Measurements from ENCODE around the gene CBX6. TPM values are rescaled to one million over a fixed set of nuclear protein-coding genes. Genes with fewer than 3 reads are reported as not detected.

Gene CBX6
- total RNA-seq, 1 experiment from 2014 or later, result 31.4 TPM

GRCh38 chr22:38823076-38823475, 48.9 kb downstream of the CBX6 start:
- Histone ChIP-seq H2BK5ac (ENCODE audit: insufficient read length, low read length) (no peak overlapping the region), H3K79me1 (ENCODE audit: insufficient read depth, low read depth, low read length, poor library complexity, severe bottlenecking) (no peaks in the 10 kb centered on the region), H4K5ac (ENCODE audit: insufficient read length, low read depth, low read length) (no peak overlapping the region), H3K9ac (ENCODE audit: extremely low read depth, insufficient read length, low read length) (no peak overlapping the region), H3K14ac (ENCODE audit: insufficient read depth, low read length) (no peak overlapping the region), H3K4me2 (ENCODE audit: insufficient read depth, insufficient read length, low read length) (no peak overlapping the region), H3K79me2 (ENCODE audit: insufficient read depth, low read length) (no peaks in the 10 kb centered on the region), H3K27ac (ENCODE audit: insufficient read length, low read depth, low read length) (no peak overlapping the region), H4K8ac (replicated peaks; ENCODE audit: insufficient read length, low read depth, low read length) (no peak overlapping the region), H3T11ph (ENCODE audit: low read length) (no peak overlapping the region), H3K18ac (ENCODE audit: insufficient read length, low read depth, low read length) (no peak overlapping the region), H3K4ac (ENCODE audit: low read depth, low read length) (no peak overlapping the region), H2BK12ac (ENCODE audit: insufficient read length, low read depth, low read length) (no peak overlapping the region), H3K4me1 (ENCODE audit: insufficient read depth, low read length) (no peaks in the 10 kb centered on the region), H2BK20ac (ENCODE audit: low read depth, low read length, poor library complexity, severe bottlenecking) (no peak overlapping the region), H2BK15ac (ENCODE audit: low read depth, low read length) (no peak overlapping the region), H4K91ac (ENCODE audit: insufficient read length, low read depth, low read length) (no peak overlapping the region), H3K56ac (ENCODE audit: insufficient read length, low read depth, low read length) (no peak overlapping the region), H3K23me2 (ENCODE audit: insufficient read length, low read depth, low read length, poor library complexity, severe bottlenecking) (no peaks in the 10 kb centered on the region), H3K27me3 (ENCODE audit: insufficient read depth, low read length) (no peaks in the 10 kb centered on the region), H3K9me3 (ENCODE audit: control insufficient read depth, low read depth, low read length) (no peaks in the 10 kb centered on the region), H2AFZ (ENCODE audit: low read length) (no peak overlapping the region), H3K23ac (ENCODE audit: insufficient read length, low read depth, low read length) (no peak overlapping the region), H2BK120ac (ENCODE audit: low read depth, low read length, poor library complexity, severe bottlenecking) (no peak overlapping the region), H4K20me1 (ENCODE audit: control insufficient read depth, insufficient read depth, insufficient read length) (no peaks in the 10 kb centered on the region), H2AK5ac (ENCODE audit: insufficient read length, low read length) (no peak overlapping the region)
- WGBS (ENCODE audit: extremely low coverage, insufficient read length, low lambda C conversion rate), result no CpG with 5 or more reads among the region's 4 CpGs
- Mint-ChIP-seq H3K9me3 (no peaks in the 10 kb centered on the region), H3K36me3 (ENCODE audit: insufficient read depth in 1 of 3, low read depth in 3 of 3) (no peaks in the 10 kb centered on the region), H3K4me3 (no peak overlapping the region), H3K27me3 (ENCODE audit: low read depth) (peaks cover 23% of the 10 kb centered on the region), H3K27ac (no peak overlapping the region; a peak in 1 of 7 replicates), H3K4me1 (peaks cover 5 to 7% of the 10 kb centered on the region in 2 experiments; a peak in 3 of 4 replicates)
- DNase-seq, result no peak
- TF ChIP-seq CTCF (conservative IDR thresholded peaks at IDR 0.05), result no peak
